Activated T-helper 9 cell treated with anti-CD3 and anti-CD28 coated beads, Interleukin-2, amount 50 U/mL, for 16 hours (primary cell): ENCODE data around the gene LTBP4.

Source experiments
- DNase-seq: peaks from one replicate; pipeline ENCODE4 v3.0.0-alpha.2; 2020; ENCODE audit warnings: low read depth

The LTBP4 gene

GRCh38 chr19:40663695-40664692 lies 62.8 kb downstream of the LTBP4 start:
- no peak for DNase-seq

DNA sequence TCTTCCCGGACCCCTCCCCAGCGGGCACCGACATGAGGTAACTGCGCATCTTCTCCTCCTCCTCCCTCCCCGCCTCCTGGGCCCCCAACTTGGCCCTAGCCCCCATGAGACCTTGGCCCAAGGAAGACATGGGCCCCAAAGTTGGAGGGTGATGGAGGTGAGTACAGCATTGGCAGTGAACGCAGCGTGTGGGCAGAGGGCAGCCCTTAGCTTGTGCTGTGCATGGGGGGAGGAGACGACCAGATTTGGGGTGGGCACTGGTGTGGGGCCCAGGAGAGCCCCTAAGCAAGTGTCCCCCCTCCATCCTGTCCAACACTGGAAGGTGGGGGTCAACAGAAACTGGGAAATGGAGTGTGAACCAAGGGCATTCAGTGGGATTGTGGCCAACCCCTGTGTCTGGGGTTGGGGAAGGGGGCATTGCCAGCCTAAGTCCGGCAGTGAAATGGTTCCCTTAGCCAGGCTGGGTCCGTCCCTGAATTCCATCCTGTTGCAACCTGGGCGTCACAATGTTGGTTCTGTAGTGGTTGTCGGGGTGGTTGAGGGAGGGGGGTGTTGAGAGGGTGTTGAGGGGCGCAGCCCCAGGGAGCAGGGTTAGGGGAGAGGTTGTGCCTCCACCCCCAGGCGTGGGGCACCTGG lies 65.8 kb downstream of the LTBP4 start:
- DNase-seq: no peak

- DNase-seq: no peak
These were observed 66.4 kb downstream of the LTBP4 start for GRCh38 chr19:40667602-40668001.

DNA sequence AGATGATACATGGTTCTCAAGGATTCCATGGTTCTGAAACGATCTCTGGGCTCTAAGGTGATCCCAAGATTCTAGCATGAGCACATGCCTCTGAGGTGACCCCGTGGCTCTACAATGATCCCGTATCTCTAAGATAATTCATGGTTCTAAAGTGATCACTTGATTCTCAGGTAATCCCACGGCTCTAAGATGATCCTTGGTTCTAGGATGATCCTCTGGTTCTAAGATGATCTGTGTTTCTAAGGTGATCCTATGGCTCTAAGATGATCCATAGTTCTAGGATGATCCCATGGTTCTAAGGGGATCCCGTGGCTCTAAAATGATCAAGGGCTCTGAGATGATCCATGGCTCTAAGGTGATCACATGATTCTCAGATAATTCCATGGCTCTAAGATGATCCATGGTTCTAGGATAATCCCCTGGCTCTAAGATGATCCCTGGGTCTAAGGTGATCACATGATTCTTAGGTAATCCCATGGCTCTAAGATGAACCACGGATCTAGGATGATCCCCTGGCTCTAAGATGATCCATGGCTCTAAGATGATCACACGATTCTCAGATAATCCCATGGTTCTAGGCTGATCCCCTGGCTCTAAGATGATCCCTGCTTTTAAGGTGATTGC lies 67.9 kb downstream of the LTBP4 start:
- DNase-seq: no peak

- DNase-seq: no peak
These were observed 70.2 kb downstream of the LTBP4 start for GRCh38 chr19:40671404-40671803.

- no peak for DNase-seq
These were observed 70.9 kb downstream of the LTBP4 start for GRCh38 chr19:40672038-40672437.

GRCh38 chr19:40672573-40673299 lies 71.6 kb downstream of the LTBP4 start:
- DNase-seq: no peak

DNA sequence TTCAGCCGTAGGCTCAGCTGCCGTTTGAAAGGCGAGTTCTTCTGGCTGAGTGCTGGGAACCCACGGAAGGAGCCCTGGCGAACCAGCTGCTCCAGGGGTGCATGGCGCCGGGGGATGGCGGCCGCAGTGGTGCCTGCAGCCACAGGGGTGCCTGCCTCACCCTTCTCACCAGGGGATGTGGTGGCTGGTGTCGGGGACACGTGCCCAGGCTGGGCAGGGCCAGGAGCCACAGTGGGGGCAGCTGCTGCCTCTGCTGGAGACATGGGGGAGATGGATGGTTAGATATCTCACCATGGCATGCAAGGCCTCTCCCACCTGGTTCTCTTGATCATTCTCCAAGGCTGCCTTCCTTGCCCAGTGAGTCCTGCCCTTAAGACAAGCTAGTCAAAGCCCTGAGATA lies 72.2 kb downstream of the LTBP4 start:
- no peak for DNase-seq

DNA sequence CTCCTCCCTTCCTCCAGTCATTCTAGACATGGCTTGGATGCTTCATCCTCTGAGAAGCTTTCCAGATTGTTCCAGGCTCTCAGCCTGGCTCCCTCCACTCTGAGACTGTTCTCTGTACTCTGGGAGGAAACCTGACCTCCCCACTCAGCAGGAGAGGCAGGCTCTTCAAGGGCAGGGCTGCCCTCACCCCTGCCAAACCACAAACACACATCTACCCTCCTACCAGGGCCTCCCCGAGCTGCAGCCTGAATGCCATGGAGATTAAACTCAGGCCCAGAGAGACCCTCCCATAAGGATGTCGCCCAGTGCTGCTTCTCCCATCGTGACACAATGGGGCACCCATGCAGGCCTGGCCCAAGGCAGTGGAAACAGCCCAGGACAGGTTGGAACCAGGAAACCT lies 73.1 kb downstream of the LTBP4 start:
- no peak for DNase-seq

GRCh38 chr19:40677156-40677555 lies 76.0 kb downstream of the LTBP4 start:
- no peak for DNase-seq
